Stomach smooth muscle (tissue), 2 donors: ENCODE data around the gene MORC2.

Experiments used
- H3K27ac ChIP-seq: one replicate; pipeline ENCODE4 v1.7.0; 2013; ENCODE audit warnings: mild to moderate bottlenecking, low read length, inconsistent platforms
- H3K27me3 ChIP-seq, 2 donors: one replicate each; pipeline ENCODE4 v1.7.0; 2013; ENCODE audit warnings: low read length in 2 of 2; ENCODE audit not compliant: insufficient read depth in 2 of 2, control insufficient read depth in 1 of 2
- H3K36me3 ChIP-seq, 2 donors: one replicate each; pipeline ENCODE4 v1.7.0; 2013; ENCODE audit warnings: low read length in 2 of 2; ENCODE audit not compliant: control insufficient read depth in 2 of 2, insufficient read depth in 2 of 2
- H3K4me1 ChIP-seq: one replicate; pipeline ENCODE4 v1.7.0; 2013; ENCODE audit warnings: low read length; ENCODE audit not compliant: control insufficient read depth, insufficient read depth
- H3K4me3 ChIP-seq, 2 donors: one replicate each; pipeline ENCODE4 v1.7.0; 2013; ENCODE audit warnings: low read length in 2 of 2
- H3K9ac ChIP-seq, 2 donors: one replicate each; pipeline ENCODE4 v1.7.0; 2013; ENCODE audit warnings: low read length in 2 of 2, mild to moderate bottlenecking in 1 of 2
- H3K9me3 ChIP-seq, 2 donors: one replicate each; pipeline ENCODE4 v1.7.0; 2013; ENCODE audit warnings: low read length in 2 of 2; ENCODE audit not compliant: control insufficient read depth in 2 of 2
- donor health status: healthy.
- donor health status: Pancreatic carcinoma.

MORC2 gene

DNA sequence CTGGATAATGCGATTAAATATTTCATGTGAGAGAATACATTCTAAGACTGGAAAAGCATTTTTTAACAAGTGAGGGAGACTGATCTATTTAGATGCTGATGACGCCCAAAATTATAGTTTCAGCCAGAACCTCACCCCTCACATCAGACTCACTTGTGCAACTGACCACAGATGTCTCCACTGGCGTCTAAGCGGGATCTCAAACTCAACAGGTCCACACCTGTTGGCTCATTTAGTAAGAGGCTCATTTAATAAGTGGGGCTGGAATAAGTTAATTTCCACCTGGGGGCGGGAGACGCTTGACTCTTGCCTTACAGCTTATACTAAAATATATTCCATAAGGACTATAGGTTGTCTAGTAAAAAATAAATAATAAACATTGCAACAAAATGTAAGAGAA is 47.5 kb downstream of the MORC2 start:
- Histone ChIP-seq H3K27me3 (no peaks in the 10 kb centered on the region), H3K27ac (no peak overlapping the region), H3K9ac (peak overlapping the region in 1 of 2 donors; percentile 1), H3K36me3 (peaks cover 4 to 11% of the 10 kb centered on the region in 2 donors), H3K4me3 (peak overlapping the region in 1 of 2 donors; percentile 57), H3K9me3 (no peaks in the 10 kb centered on the region), H3K4me1 (peaks cover 7% of the 10 kb centered on the region)

GRCh38 chr22:30920407-30920806 is 48.2 kb downstream of the MORC2 start:
- Histone ChIP-seq H3K9ac (no peak overlapping the region), H3K27ac (no peak overlapping the region), H3K4me1 (peaks cover 7% of the 10 kb centered on the region), H3K36me3 (peaks cover 1 to 4% of the 10 kb centered on the region in 2 donors), H3K27me3 (no peaks in the 10 kb centered on the region), H3K4me3 (no peak overlapping the region), H3K9me3 (peaks cover 0 to 4% of the 10 kb centered on the region in 2 donors)

GRCh38 chr22:30919973-30920372 is 48.6 kb downstream of the MORC2 start:
- Histone ChIP-seq H3K9me3 (peaks cover 0 to 4% of the 10 kb centered on the region in 2 donors), H3K4me3 (no peak overlapping the region), H3K27ac (no peak overlapping the region), H3K36me3 (no peaks in the 10 kb centered on the region), H3K9ac (no peak overlapping the region), H3K4me1 (peaks cover 7% of the 10 kb centered on the region), H3K27me3 (no peaks in the 10 kb centered on the region)

- H3K4me3 ChIP-seq, result no peak overlapping the region
- peaks cover 0 to 4% of the 10 kb centered on the region in 2 donors for H3K9me3 ChIP-seq
- no peaks in the 10 kb centered on the region for H3K27me3 ChIP-seq
- H3K36me3 ChIP-seq, result no peaks in the 10 kb centered on the region
- no peak overlapping the region for H3K27ac ChIP-seq
- H3K4me1 ChIP-seq, result peaks cover 7% of the 10 kb centered on the region
- H3K9ac ChIP-seq, result no peak overlapping the region
Measured at GRCh38 chr22:30918761-30919160, 49.8 kb downstream of the MORC2 start.

GRCh38 chr22:30910358-30910757 is 58.2 kb downstream of the MORC2 start:
- no peak overlapping the region for H3K9ac ChIP-seq
- H3K27me3 ChIP-seq, result no peaks in the 10 kb centered on the region
- no peaks in the 10 kb centered on the region for H3K36me3 ChIP-seq
- H3K4me3 ChIP-seq, result no peak overlapping the region
- H3K27ac ChIP-seq, result no peak overlapping the region
- no peaks in the 10 kb centered on the region for H3K4me1 ChIP-seq
- no peaks in the 10 kb centered on the region for H3K9me3 ChIP-seq

DNA sequence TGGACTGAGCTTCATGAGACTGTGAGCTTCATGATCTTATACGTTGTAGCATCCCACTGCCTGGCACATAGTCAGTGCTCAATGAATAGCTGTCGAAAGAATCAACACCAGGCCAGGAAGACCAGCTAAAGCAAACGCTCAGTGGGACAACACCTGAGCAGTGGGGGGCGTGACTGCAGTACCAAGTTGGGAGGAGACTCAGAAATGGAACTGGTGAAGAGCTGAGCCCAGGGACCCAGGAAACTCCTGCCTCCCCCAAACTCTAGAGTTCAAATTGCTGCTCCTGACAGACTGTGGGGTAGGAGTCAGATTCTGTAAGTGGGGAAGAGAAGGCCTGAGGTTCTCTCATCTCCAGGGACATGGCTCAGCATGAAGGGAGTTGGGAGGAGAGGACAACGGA is 59.3 kb downstream of the MORC2 start:
- H3K36me3 ChIP-seq, result no peaks in the 10 kb centered on the region
- H3K4me1 ChIP-seq, result no peaks in the 10 kb centered on the region
- H3K27me3 ChIP-seq, result no peaks in the 10 kb centered on the region
- no peak overlapping the region for H3K4me3 ChIP-seq
- no peak overlapping the region for H3K27ac ChIP-seq
- H3K9me3 ChIP-seq, result no peaks in the 10 kb centered on the region
- H3K9ac ChIP-seq, result no peak overlapping the region

GRCh38 chr22:30908051-30908461 is 60.5 kb downstream of the MORC2 start:
- Histone ChIP-seq H3K4me3 (no peak overlapping the region), H3K4me1 (no peaks in the 10 kb centered on the region), H3K27ac (no peak overlapping the region), H3K27me3 (no peaks in the 10 kb centered on the region), H3K36me3 (no peaks in the 10 kb centered on the region), H3K9me3 (no peaks in the 10 kb centered on the region), H3K9ac (no peak overlapping the region)

DNA sequence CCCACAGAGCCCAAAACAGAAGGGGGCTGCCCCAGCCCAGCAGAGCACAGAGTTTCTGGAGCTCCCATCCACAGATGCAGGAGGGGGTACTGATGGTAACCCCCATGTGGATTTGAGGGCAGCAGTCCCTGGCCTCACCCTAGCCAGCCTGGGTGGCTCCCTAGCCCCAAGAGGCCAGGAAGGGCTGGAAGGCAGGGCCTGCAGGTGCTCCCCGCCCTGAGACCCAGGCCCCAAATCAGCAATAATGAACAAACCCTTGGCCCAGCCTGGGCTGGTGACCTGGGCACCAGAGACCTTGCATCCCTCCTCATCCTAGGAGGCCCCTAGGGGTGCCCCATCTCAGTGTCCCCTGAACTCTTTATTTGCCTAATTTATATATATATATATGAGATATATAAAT is 61.6 kb downstream of the MORC2 start:
- Histone ChIP-seq H3K4me3 (no peak overlapping the region), H3K4me1 (no peaks in the 10 kb centered on the region), H3K36me3 (no peaks in the 10 kb centered on the region)

DNA sequence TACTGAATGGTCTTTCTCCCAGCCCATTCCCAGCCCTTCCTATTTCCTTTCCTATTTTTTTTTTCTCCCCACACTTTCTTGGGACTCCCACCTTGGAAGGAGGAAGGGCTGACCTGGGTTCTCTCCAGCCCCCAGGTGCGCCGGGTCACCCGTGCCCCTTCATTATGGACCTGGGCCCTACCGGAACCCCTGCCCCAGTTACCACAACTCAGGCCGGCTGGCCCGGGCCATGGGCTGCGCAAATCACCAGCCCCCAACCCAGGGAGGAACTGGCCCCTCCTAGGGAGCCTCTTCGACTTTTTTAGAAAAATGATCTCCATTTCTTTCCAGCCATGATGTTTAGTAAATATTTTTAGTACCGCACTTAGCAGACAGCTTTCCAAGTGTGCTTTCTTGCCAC is 62.2 kb downstream of the MORC2 start:
- Histone ChIP-seq H3K9me3 (no peaks in the 10 kb centered on the region), H3K36me3 (no peaks in the 10 kb centered on the region), H3K4me1 (no peaks in the 10 kb centered on the region), H3K27me3 (no peaks in the 10 kb centered on the region), H3K4me3 (no peak overlapping the region), H3K9ac (no peak overlapping the region), H3K27ac (no peak overlapping the region)

More for the DNA sequence above, 61.6 kb downstream of the MORC2 start:
- H3K27ac ChIP-seq, result no peak overlapping the region
- no peaks in the 10 kb centered on the region for H3K27me3 ChIP-seq
- H3K9ac ChIP-seq, result no peak overlapping the region
- no peaks in the 10 kb centered on the region for H3K9me3 ChIP-seq

DNA sequence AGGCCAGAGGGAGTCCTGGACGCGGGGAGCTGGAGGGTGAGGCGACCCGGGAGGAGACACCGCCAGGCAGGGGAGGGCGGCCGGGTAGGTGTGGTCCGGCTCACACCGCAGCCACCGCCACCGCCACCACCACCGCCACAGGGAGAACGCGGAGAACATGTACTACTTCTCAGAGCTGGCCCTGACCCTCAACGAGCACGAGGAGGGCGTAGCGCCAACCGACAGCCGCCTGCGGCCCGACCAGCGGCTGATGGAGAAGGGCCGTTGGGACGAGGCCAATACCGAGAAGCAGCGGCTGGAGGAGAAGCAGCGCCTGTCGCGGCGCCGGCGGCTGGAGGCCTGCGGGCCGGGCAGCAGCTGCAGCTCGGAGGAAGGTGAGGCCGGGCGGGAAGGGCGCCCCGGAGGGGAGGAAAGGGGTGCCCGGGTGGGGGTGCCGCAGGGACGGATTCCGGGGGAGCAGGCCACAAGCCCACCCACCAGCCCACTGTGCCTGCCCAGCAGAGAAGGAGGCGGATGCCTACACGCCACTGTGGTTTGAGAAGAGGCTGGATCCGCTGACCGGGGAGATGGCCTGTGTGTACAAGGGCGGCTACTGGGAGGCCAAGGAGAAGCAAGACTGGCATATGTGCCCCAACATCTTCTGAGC is 62.8 kb downstream of the MORC2 start:
- Histone ChIP-seq H3K4me1 (no peaks in the 10 kb centered on the region), H3K27ac (no peak overlapping the region), H3K27me3 (no peaks in the 10 kb centered on the region), H3K9me3 (no peaks in the 10 kb centered on the region), H3K4me3 (no peak overlapping the region), H3K36me3 (no peaks in the 10 kb centered on the region), H3K9ac (no peak overlapping the region)

DNA sequence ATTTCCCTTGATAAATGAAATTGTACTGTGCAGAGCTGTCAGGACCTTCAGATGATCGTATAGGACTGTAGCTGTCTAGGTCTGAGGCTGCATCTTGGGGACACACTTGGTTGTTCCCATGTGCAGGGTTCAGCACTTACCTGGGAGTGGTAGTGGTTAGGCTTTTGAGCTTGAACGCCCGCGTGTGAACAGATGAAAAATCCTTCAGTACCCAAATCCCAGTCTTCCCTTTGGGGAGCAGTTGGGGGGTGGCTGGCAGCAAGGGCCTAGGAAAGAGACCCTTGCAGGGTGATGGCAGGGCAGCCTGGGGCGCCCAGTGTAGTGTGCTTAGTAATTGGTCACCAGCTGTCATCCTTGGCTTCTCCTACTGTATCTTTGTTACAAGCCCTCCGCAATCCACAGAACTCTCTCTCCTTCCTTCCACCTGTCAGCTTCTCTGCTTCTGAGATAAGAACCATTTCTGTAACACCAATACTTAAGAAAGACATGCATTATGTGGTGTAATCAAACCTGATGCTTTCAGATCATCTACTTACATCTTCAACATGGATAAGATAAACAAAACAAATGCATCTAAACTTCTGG is 64.6 kb downstream of the MORC2 start:
- Histone ChIP-seq H3K9me3 (peaks cover 0 to 3% of the 10 kb centered on the region in 2 donors), H3K4me3 (no peak overlapping the region), H3K27ac (no peak overlapping the region), H3K4me1 (no peaks in the 10 kb centered on the region), H3K27me3 (no peaks in the 10 kb centered on the region), H3K9ac (no peak overlapping the region), H3K36me3 (no peaks in the 10 kb centered on the region)
